Loucy (cell line): ENCODE results near the gene TRAF3.

Experiments used
- EZH2phosphoT487 ChIP-seq: fragments of 200-600 bp; IDR thresholded peaks from 2 replicates; pipeline ENCODE4 v1.6.1; 2018; ENCODE audit warnings: antibody characterized with exemption, mild to moderate bottlenecking, moderate library complexity, borderline replicate concordance
- TF ChIP-seq, protein P1 (sequence below): fragments of 200-600 bp; sonication (generic); conservative IDR thresholded peaks from 2 replicates; pipeline ENCODE4 v1.5.1; 2014; ENCODE audit warnings: mild to moderate bottlenecking, antibody characterized with exemption, low read length

DNA sequence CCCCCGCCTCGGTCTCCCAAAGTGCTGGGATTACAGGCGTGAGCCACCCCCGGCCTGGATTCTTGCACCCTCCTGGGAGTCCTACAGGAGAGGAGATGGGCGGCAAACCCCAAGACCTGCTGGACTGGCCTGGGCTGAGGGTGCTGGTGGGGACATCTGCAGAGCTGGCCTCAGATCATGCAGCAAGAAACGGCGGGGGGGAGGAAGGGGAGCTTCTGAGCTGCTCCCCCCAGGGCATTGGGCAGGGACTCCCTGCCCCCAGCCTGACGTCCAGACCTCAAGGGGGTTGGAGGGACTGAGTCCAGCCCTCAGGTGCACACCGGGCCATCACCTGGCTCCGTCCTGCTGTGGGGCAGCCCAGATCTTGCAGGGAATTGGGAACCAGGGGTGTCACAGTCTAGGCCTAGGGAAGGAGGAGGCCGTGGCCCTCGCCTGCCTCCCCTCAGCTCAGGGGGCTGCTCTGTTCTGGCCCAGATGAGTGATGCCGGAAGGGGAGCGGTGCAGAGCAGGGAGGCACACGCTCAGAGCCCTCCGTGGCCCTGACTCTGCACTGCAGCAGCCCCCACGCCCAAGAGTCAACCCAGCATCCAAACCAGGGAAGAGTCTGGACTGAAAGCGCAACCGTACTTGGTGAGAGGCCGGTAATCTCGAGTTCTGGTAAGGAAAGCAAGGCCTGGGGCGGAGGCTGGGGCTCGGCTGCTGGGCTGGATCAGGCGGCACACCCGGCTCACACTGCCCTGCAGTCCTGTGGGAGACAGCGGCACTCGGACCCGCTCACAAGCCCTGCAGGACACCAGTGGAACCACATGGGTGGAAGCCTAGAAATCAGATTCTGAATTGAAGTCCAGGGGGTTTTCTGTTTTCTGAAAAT lies 136.3 kb downstream of the TRAF3 start:
- TF ChIP-seq, protein P1, sequence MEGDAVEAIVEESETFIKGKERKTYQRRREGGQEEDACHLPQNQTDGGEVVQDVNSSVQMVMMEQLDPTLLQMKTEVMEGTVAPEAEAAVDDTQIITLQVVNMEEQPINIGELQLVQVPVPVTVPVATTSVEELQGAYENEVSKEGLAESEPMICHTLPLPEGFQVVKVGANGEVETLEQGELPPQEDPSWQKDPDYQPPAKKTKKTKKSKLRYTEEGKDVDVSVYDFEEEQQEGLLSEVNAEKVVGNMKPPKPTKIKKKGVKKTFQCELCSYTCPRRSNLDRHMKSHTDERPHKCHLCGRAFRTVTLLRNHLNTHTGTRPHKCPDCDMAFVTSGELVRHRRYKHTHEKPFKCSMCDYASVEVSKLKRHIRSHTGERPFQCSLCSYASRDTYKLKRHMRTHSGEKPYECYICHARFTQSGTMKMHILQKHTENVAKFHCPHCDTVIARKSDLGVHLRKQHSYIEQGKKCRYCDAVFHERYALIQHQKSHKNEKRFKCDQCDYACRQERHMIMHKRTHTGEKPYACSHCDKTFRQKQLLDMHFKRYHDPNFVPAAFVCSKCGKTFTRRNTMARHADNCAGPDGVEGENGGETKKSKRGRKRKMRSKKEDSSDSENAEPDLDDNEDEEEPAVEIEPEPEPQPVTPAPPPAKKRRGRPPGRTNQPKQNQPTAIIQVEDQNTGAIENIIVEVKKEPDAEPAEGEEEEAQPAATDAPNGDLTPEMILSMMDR: no peak
- TF ChIP-seq EZH2phosphoT487: no peak
